Esophagus squamous epithelium (tissue), 5 donors: ENCODE results near the gene IGDCC3. TPM values are rescaled to one million over a fixed set of nuclear protein-coding genes. Genes with fewer than 3 reads are reported as not detected.

Experiments
- DNase-seq: peaks from one replicate; lab custom pipeline; 2025; lab: John Stamatoyannopoulos, UW
- H3K27ac ChIP-seq, 4 donors: fragments of 200-600 bp; sonication (generic); one replicate each; pipeline ENCODE4 v1.5.1; 2016 to 2019; ENCODE audit warnings: mild to moderate bottlenecking in 1 of 4
- H3K27me3 ChIP-seq, 4 donors: fragments of 200-600 bp; sonication (generic); 1 replicate in 3 of 4; 2 replicates in 1 of 4; pipeline versions ENCODE4 v1.5.1 to v1.6.0; 2017 to 2021; ENCODE audit warnings: antibody characterized with exemption in 1 of 4
- H3K36me3 ChIP-seq, 3 donors: fragments of 200-600 bp; sonication (generic); one replicate each; pipeline ENCODE4 v1.5.1; 2016 to 2019
- H3K4me1 ChIP-seq, 3 donors: fragments of 200-600 bp; sonication (generic); one replicate each; pipeline ENCODE4 v1.5.1; 2017 to 2019
- H3K4me3 ChIP-seq, 4 donors: fragments of 200-600 bp; sonication (generic); 1 replicate in 3 of 4; 2 replicates in 1 of 4; pipeline ENCODE4 v1.5.1; 2016 to 2019; ENCODE audit warnings: mild to moderate bottlenecking in 2 of 4, moderate library complexity in 1 of 4
- H3K9me3 ChIP-seq, 3 donors: fragments of 200-600 bp; sonication (generic); one replicate each; pipeline ENCODE4 v1.5.1; 2016 to 2019
- CTCF ChIP-seq, 6 experiments: fragments of 450-650 bp in 4 of 6; fragments of 200-600 bp in 2 of 6; sonication (generic) in 2 of 6; IDR thresholded peaks; one replicate each; pipeline ENCODE4 v1.5.1; 2016 to 2019; ENCODE audit warnings: antibody characterized with exemption in 6 of 6, mild to moderate bottlenecking in 4 of 6, moderate library complexity in 4 of 6
- POLR2A ChIP-seq, 4 donors: fragments of 450-650 bp; IDR thresholded peaks; one replicate each; pipeline ENCODE4 v1.6.1; 2017; ENCODE audit warnings: antibody characterized with exemption in 4 of 4, mild to moderate bottlenecking in 4 of 4, moderate library complexity in 3 of 4
- whole genome bisulfite sequencing, 2 donors: methylation state at CpG; one replicate each; pipeline ENCODE4 v1.1.5; 2018; 5-methylcytosine and 5-hydroxymethylcytosine counted together
- intact Hi-C: fragments of 100-400 bp; cut with DNase I; formaldehyde crosslinking; loops from one replicate; pipeline ENCODE4 v1.15.0; 2022
- total RNA-seq, 4 donors: library from RNA; depleted of rRNA; stranded (reverse); fragments of >200 nt; gene quantifications; one replicate each; pipeline ENCODE4 v1.1.0, GENCODE V29; 2016
- donor health status: DM: yes; HTN: yes; CAD: no.

IGDCC3 gene
- total RNA-seq, 4 donors from 2014 or later = not detected

GRCh38 chr15:65386376-65386775 lies 8.6 kb upstream of the IGDCC3 start:
- no peak for DNase-seq
- peak overlapping the region in 2 of 4 donors; percentile 18 to 63 for H3K27ac ChIP-seq
- TF ChIP-seq POLR2A (IDR thresholded peaks at IDR 0.05) (no peak), CTCF (IDR thresholded peaks at IDR 0.05) (no peak)
- 73% methylated on average over 4 of the region's 6 CpGs; no CpG with 5 or more reads in 1 of the 2 donors for WGBS, 2 donors
- no peaks in the 10 kb centered on the region for H3K9me3 ChIP-seq
- H3K4me3 ChIP-seq = no peak overlapping the region
- intact Hi-C loops = loop anchor here (5.0 kb wide), 1 partner anchor 64 kb away; no protein-coding TSS in a partner anchor
- peaks cover 16 to 23% (median 16%) of the 10 kb centered on the region in 3 donors for H3K4me1 ChIP-seq
- no peaks in the 10 kb centered on the region for H3K36me3 ChIP-seq
- peaks cover 0 to 41% (median 0%) of the 10 kb centered on the region in 4 donors for H3K27me3 ChIP-seq

GRCh38 chr15:65385870-65386258 lies 8.1 kb upstream of the IGDCC3 start:
- peak overlapping the region in 3 of 4 donors; percentile 44 to 66 (median 44) for H3K4me3 ChIP-seq
- no peaks in the 10 kb centered on the region for H3K36me3 ChIP-seq
- no peak for DNase-seq
- peaks cover 0 to 40% (median 0%) of the 10 kb centered on the region in 4 donors for H3K27me3 ChIP-seq
- H3K4me1 ChIP-seq = peaks cover 16 to 23% (median 16%) of the 10 kb centered on the region in 3 donors
- intact Hi-C loops = loop anchor here (5.0 kb wide), 1 partner anchor 64 kb away; no protein-coding TSS in a partner anchor
- WGBS, 2 donors = 38 to 47% methylated on average over 3 to 9 of the region's 10 CpGs
- peak overlapping the region in 3 of 4 donors; percentile 18 to 63 (median 28) for H3K27ac ChIP-seq
- H3K9me3 ChIP-seq = no peaks in the 10 kb centered on the region
- TF ChIP-seq CTCF (IDR thresholded peaks at IDR 0.05) (no peak), POLR2A (IDR thresholded peaks at IDR 0.05) (no peak)

- Histone ChIP-seq H3K27ac (peak overlapping the region in 3 of 4 donors; percentile 28 to 63 (median 57)), H3K9me3 (no peaks in the 10 kb centered on the region), H3K4me3 (peak overlapping the region; percentile 21 to 66 (median 44)), H3K27me3 (peaks cover 0 to 47% (median 0%) of the 10 kb centered on the region in 4 donors), H3K4me1 (peaks cover 16 to 23% (median 16%) of the 10 kb centered on the region in 3 donors), H3K36me3 (no peaks in the 10 kb centered on the region)
- TF ChIP-seq CTCF (IDR thresholded peaks at IDR 0.05) (peak; percentile 81 to 90 (median 86)), POLR2A (IDR thresholded peaks at IDR 0.05) (no peak)
- WGBS, 2 donors = 15 to 29% methylated on average over 7 to 30 of the region's 43 CpGs
- intact Hi-C loops = loop anchor here (5.0 kb wide), 1 partner anchor 63 kb away; no protein-coding TSS in a partner anchor
- DNase-seq = peak; percentile 8
These were observed 7.4 kb upstream of the IGDCC3 start for GRCh38 chr15:65384895-65385869.

GRCh38 chr15:65384505-65384894 lies 6.7 kb upstream of the IGDCC3 start:
- no peak for DNase-seq
- Histone ChIP-seq H3K36me3 (no peaks in the 10 kb centered on the region), H3K4me1 (peaks cover 16 to 23% (median 16%) of the 10 kb centered on the region in 3 donors), H3K27me3 (peaks cover 0 to 53% (median 0%) of the 10 kb centered on the region in 4 donors), H3K9me3 (no peaks in the 10 kb centered on the region), H3K27ac (peak overlapping the region in 2 of 4 donors; percentile 57 to 63), H3K4me3 (peak overlapping the region in 3 of 4 donors; percentile 44 to 66 (median 44))
- intact Hi-C loops = no loop called here
- TF ChIP-seq POLR2A (IDR thresholded peaks at IDR 0.05) (no peak), CTCF (IDR thresholded peaks at IDR 0.05) (no peak)
- WGBS, 2 donors = 41 to 78% methylated on average over 2 to 4 of the region's 4 CpGs
